ENCODE results near the gene SMAD4. TPM values are rescaled to one million over a fixed set of nuclear protein-coding genes. Genes with fewer than 3 reads are reported as not detected.

Gene SMAD4
- 49.0 and 56.4 TPM in 2 replicates for total RNA-seq (2014; rRNA removed; shearing (Covaris generic))

GRCh38 chr18:51029694-51030536 lies at the start of gene SMAD4:
SMAD4 (plus strand) TSS chr18:51030213; CDS start chr18:51047047, 16,834 bp downstream.

Other genes starting within 250 kb of the SMAD4 start
- gene MRO, start 210.2 kb upstream of the SMAD4 start, total RNA-seq (2014; rRNA removed; shearing (Covaris generic)): 0.03 TPM in 1 of 2 replicates, not detected in the other
- 53.5 and 54.3 TPM in 2 replicates for gene ME2, start 151.1 kb upstream of the SMAD4 start, total RNA-seq (2014; rRNA removed; shearing (Covaris generic))
- 10.8 and 11.1 TPM in 2 replicates for gene ELAC1, start 62.2 kb upstream of the SMAD4 start, total RNA-seq (2014; rRNA removed; shearing (Covaris generic))
- gene MEX3C, start 167.5 kb downstream of the SMAD4 start, total RNA-seq (2014; rRNA removed; shearing (Covaris generic)): 36.4 and 43.7 TPM in 2 replicates

All from A375 (cell line).